Activated CD8-positive, alpha-beta T cell treated with anti-CD3 and anti-CD28 coated beads, Interleukin-2, amount 10 ng/mL, durations not matched to agents 7 days and 5 days (primary cell): ENCODE measurements around the gene LIPG. TPM values are rescaled to one million over a fixed set of nuclear protein-coding genes. Genes with fewer than 3 reads are reported as not detected.

Source experiments
- ATAC-seq: fragments of 150-1000 bp; cut with Tn5 transposase; one replicate; pipeline ENCODE4 v1.10.0; 2021; ENCODE audit warnings: moderate library complexity
- CTCF ChIA-PET: fragments of 350-600 bp; sonication (Branson Sonifier 250); formaldehyde crosslinking; loops from one replicate; lab custom pipeline; 2021; ENCODE audit warnings: antibody characterized with exemption; lab: Charles Lee
- POLR2A ChIA-PET: fragments of 350-600 bp; sonication (Branson Sonifier 250); formaldehyde crosslinking; loops from one replicate; lab custom pipeline; 2021; ENCODE audit warnings: antibody characterized with exemption; lab: Charles Lee
- DNase-seq: peaks from one replicate; pipeline ENCODE4 v3.0.0-alpha.2; 2020
- H3K27ac Mint-ChIP-seq: one replicate; pipeline ENCODE4 v1.8.0; 2021; ENCODE audit warnings: mild to moderate bottlenecking, mixed read lengths
- H3K27me3 Mint-ChIP-seq: one replicate; pipeline ENCODE4 v1.8.0; 2021; ENCODE audit warnings: low read depth, mixed read lengths
- H3K36me3 Mint-ChIP-seq: one replicate; pipeline ENCODE4 v1.8.0; 2021; ENCODE audit warnings: low read depth, mixed read lengths
- H3K4me1 Mint-ChIP-seq: one replicate; pipeline ENCODE4 v1.8.0; 2021; ENCODE audit warnings: low read depth, mixed read lengths
- H3K4me3 Mint-ChIP-seq: one replicate; pipeline ENCODE4 v1.8.0; 2021; ENCODE audit warnings: mild to moderate bottlenecking, mixed read lengths
- H3K9me3 Mint-ChIP-seq: one replicate; pipeline ENCODE4 v1.8.0; 2022; ENCODE audit warnings: mixed read lengths; ENCODE audit not compliant: insufficient read depth
- total RNA-seq, 2 experiments: library from RNA; stranded (reverse); gene quantifications; one replicate each; pipeline ENCODE4 v1.2.3, GENCODE V29; 2021

Gene LIPG
- total RNA-seq, 2 experiments from 2014 or later = 0.11 TPM; not detected in 1

DNA sequence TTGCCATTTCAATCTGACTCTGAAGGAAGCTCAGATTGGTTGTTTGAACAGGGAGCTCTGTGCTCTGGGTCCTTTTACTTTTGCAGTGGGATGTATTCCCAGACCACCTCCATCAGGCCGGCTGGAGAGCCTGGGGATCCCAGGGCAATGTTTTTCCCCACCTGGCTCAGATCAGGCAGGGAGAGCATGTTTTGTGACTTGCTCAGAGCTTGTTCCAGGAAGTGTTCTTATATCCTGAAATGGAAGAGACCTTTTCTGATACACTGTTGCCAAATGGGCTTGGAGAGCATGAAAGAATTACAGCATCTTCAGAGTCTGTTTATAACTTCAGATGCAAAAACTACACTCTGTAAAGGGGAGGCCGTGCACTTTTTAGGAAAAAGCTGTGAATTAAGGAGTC, 56.0 kb downstream of the LIPG start:
- DNase-seq (no peak), ATAC-seq (no peak)
- Mint-ChIP-seq H3K4me1 (no peaks in the 10 kb centered on the region), H3K27me3 (peaks cover 16% of the 10 kb centered on the region), H3K36me3 (no peaks in the 10 kb centered on the region), H3K9me3 (no peaks in the 10 kb centered on the region), H3K4me3 (no peak overlapping the region), H3K27ac (no peak overlapping the region)
- ChIA-PET CTCF (no interaction called here), POLR2A (no interaction called here)

DNA sequence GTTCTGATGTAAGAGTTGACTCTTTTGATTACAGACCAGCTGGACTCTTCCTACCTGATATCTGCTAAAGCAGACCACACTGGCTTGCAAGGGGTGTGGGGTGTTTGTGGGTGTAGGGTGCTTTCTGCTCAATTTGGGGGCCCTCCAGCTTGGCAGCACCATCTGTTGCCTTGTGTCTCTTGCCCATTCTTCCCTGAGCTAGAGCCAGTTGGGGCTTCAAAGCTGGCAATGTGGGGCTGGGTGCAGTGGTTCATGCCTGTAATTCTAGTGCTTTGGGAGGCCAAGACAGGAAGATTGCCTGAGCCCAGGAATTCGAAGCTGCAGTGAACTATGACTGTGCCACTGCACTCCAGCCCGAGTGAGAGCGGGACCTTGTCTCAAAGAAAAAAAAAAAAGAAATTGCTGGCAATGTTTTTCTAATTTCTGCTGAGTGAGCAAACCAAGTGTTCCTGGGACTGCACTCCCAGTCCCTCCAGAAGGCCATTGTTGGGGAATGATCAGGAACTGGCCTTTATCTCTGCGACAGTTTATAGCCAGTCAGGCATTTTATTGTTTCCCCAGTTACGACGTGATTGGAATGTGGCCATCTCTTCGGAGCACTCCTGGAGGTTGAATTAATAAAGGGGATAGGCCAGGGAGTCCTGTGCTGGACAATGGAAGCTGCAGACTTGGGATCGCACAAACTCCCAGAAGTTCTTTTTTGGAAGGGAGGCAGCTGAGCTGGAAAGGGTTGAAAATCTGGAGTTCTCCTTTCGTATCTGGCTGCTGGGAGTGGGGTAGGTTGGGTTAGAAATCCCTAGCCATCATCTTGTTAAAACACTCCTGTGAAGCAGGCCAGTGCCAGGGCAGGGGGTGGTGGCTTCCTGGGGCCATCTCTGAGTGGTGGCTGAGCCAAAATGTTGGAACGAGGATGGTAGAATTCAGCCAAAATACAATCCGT, 57.2 kb downstream of the LIPG start:
- peaks cover 14% of the 10 kb centered on the region for H3K27me3 Mint-ChIP-seq

DNA sequence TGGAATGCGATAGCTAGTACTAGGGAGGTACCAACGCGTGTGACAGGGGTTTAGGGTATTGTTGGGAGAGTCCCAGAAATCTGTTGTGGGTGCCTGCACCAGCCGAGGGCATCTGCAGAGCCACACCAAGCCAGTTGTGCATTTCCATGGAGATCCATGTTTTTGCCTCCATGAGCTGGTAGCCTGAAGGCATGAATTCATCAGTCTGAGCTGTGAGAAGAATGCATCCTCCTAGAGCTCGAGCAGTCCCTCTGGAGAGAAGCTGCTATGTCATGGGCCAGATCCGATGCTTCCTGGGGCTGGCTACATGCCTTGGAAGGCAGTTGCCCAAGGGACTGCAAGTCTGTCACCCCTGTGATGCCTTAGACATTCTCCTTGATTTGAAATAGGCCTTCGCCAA, 57.9 kb downstream of the LIPG start:
- peaks cover 14% of the 10 kb centered on the region for H3K27me3 Mint-ChIP-seq
- DNase-seq (no peak), ATAC-seq (no peak)
- H3K36me3 Mint-ChIP-seq = no peaks in the 10 kb centered on the region
- H3K4me1 Mint-ChIP-seq = no peaks in the 10 kb centered on the region
- no peaks in the 10 kb centered on the region for H3K9me3 Mint-ChIP-seq
- H3K27ac Mint-ChIP-seq = no peak overlapping the region
- H3K4me3 Mint-ChIP-seq = no peak overlapping the region
- POLR2A ChIA-PET = no interaction called here
- CTCF ChIA-PET = no interaction called here

More for the DNA sequence above, 57.2 kb downstream of the LIPG start:
- Mint-ChIP-seq H3K4me3 (no peak overlapping the region), H3K27ac (no peak overlapping the region), H3K9me3 (no peaks in the 10 kb centered on the region), H3K4me1 (no peaks in the 10 kb centered on the region), H3K36me3 (no peaks in the 10 kb centered on the region)
- ATAC-seq = no peak
- no peak for DNase-seq
- ChIA-PET POLR2A (no interaction called here), CTCF (no interaction called here)

DNA sequence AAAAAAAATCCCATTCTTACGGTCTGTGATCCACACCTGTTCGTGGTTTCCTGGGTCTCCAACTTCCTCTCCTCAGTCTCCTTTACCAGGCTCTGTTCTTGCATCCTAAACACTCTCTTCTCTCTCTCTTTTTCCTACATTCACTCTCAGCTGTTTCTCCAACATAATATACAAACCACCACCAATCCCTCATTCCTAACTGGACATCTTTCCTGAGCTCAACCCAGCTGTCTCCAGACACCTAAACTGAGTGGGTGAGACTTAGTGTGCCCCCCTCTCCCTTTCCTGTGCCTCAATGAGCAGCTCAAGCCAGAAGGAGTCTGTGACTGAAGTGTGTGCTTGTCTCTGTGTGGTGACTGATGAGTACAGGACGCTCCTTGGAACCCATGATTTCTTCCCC, 59.4 kb downstream of the LIPG start:
- Mint-ChIP-seq H3K36me3 (no peaks in the 10 kb centered on the region), H3K4me3 (no peak overlapping the region), H3K4me1 (no peaks in the 10 kb centered on the region), H3K9me3 (no peaks in the 10 kb centered on the region), H3K27ac (no peak overlapping the region), H3K27me3 (peaks cover 14% of the 10 kb centered on the region)
- POLR2A ChIA-PET = no interaction called here
- CTCF ChIA-PET = no interaction called here
- ATAC-seq (no peak), DNase-seq (no peak)

DNA sequence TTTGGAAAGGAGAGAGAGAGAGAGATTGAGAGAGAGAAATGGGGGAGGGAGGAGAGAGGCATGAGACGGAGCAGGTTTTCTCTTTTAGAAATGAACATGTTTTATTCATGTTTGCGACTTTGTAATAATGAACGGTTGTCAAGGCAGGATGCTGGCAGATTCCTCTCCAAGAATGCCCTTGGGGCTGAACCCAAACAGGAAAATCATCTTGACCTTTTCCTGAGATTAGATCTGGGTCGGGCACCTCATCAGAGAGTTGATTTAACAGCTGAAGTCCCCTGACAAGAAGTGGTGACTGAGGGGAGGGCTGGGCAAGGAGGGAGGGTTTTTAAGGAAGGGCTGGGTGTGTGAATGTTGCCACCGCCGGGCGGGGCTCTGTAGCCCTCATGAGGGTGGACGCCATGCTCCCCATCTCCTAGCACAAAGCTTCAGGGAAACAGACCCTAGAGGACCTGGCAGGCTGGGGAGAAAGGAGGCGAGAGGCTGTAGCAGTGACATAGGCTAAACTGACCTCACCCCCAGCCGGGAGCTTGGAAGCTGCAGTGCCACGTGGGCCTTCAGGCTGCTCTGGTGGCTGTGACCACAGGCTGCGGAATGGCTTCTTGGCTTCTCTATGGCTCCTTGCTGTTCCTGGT, 60.0 kb downstream of the LIPG start:
- POLR2A ChIA-PET = no interaction called here

DNA sequence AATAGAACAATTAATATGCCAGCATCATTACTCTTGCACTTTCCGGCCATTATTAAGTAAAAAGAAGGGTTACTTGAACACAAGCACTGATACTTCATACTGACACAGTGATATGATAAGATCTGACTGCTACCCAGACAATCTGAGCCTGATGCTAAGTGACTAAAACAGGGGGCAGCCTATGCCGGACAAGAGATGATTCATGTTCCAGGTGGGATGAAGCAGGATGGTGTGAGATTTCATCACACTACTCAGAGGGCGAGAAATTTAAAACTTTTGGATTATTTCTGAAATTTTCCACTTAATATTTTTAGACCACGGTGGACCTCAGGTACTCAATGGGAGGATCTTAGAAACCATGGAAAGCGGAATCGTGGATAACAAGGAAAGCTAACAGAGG, 61.7 kb downstream of the LIPG start:
- Mint-ChIP-seq H3K27ac (no peak overlapping the region), H3K9me3 (no peaks in the 10 kb centered on the region), H3K4me1 (no peaks in the 10 kb centered on the region), H3K27me3 (peaks cover 14% of the 10 kb centered on the region), H3K4me3 (no peak overlapping the region), H3K36me3 (no peaks in the 10 kb centered on the region)
- CTCF ChIA-PET = no interaction called here
- ATAC-seq (no peak), DNase-seq (no peak)
- POLR2A ChIA-PET = no interaction called here

More for the DNA sequence above, 60.0 kb downstream of the LIPG start:
- Mint-ChIP-seq H3K4me1 (no peaks in the 10 kb centered on the region), H3K9me3 (no peaks in the 10 kb centered on the region), H3K27ac (no peak overlapping the region), H3K4me3 (no peak overlapping the region), H3K27me3 (peaks cover 14% of the 10 kb centered on the region), H3K36me3 (no peaks in the 10 kb centered on the region)
- ATAC-seq = no peak
- CTCF ChIA-PET = no interaction called here
- DNase-seq = no peak

DNA sequence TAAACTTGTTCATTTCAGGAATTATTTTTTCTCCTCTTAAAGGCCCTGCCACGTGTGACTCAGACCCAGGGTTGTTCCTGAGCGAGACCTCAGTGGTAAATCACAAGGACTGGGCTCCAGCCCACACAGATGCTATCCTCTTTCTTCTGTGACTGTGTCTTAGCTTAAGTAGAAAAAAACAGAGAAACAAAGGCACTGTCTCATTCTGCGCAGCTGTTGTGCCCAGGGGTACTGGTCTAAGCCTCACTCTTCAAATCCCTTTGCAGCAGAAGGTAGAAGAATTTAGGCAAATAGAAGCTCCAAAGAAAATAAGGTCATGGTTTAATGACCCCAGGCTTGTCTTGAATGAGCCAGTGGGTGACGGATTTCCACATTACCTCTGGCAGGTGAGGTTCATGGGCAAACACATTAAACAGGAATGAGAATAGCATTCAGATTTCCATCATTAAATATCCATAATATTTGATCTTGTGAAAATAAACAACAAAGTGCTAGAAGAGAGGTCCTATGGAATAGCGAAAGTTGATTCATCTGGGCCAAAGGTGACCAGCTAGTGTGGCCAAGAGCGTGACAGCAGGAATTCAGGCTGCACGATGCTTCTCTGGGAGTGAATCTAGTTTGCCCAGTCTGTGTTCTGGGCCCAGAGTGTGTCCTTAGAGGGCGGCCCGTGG, 63.3 kb downstream of the LIPG start:
- Mint-ChIP-seq H3K9me3 (no peaks in the 10 kb centered on the region), H3K27me3 (peaks cover 14% of the 10 kb centered on the region), H3K4me1 (no peaks in the 10 kb centered on the region), H3K27ac (no peak overlapping the region), H3K36me3 (no peaks in the 10 kb centered on the region), H3K4me3 (no peak overlapping the region)
- ATAC-seq (no peak), DNase-seq (no peak)
- ChIA-PET CTCF (no interaction called here), POLR2A (no interaction called here)

DNA sequence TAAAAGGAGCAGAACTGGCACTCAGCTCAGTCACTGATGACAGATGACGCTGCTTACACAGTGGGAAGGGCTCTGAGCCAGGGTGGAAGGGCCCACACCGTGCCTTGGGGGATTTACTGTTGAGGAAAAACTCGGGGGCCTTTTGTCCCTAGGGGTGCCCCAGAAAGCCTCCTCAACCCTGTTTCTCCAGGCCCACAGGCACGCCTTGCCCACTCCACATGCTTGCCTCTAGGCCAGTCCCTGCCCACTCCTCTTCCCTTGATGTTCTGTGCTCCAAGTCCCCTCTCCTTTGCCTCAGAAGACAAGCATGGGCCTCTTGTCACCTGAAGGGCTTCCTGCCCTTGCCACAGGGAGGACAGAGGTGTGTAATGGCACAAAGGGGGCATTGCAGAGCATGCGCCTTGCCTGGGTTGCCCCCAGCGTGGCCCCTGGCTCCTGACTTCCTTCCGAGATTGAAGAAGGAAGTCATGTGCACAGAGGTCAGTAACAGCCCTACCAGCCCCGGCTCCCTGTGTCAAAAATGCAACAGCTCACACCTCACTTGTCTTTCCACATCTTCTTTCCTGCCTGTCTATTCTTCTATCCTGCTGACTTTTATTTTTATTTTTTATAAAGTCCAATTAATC, 65.1 kb downstream of the LIPG start:
- Mint-ChIP-seq H3K4me3 (no peak overlapping the region), H3K27ac (no peak overlapping the region), H3K9me3 (no peaks in the 10 kb centered on the region), H3K27me3 (peaks cover 6% of the 10 kb centered on the region), H3K36me3 (no peaks in the 10 kb centered on the region), H3K4me1 (no peaks in the 10 kb centered on the region)
- ChIA-PET CTCF (no interaction called here), POLR2A (no interaction called here)
- DNase-seq = no peak
- ATAC-seq = no peak

DNA sequence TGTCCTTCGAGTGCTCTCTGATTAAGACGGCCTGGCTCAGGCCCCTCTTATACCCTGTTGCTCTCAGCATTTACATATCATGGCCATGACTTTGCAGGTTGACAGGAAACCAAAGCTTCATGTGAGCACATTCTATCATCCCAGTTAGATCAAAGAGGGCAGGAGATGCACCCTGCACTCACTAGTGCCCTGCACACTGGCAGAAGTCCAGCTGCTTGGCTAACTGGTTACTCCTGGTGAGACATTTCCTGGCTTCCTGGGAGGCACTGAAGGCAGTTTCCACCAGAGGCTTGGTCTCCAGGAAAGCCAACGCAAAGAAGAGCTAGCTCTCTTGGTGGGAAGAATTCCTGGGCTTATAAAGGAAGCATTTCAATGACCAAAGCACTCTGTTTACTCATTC, 66.3 kb downstream of the LIPG start:
- ChIA-PET CTCF (no interaction called here), POLR2A (no interaction called here)
- no peaks in the 10 kb centered on the region for H3K4me1 Mint-ChIP-seq
- no peak overlapping the region for H3K4me3 Mint-ChIP-seq
- no peak for DNase-seq
- H3K36me3 Mint-ChIP-seq = no peaks in the 10 kb centered on the region
- H3K27me3 Mint-ChIP-seq = peaks cover 4% of the 10 kb centered on the region
- no peak for ATAC-seq
- H3K9me3 Mint-ChIP-seq = no peaks in the 10 kb centered on the region
- H3K27ac Mint-ChIP-seq = no peak overlapping the region

DNA sequence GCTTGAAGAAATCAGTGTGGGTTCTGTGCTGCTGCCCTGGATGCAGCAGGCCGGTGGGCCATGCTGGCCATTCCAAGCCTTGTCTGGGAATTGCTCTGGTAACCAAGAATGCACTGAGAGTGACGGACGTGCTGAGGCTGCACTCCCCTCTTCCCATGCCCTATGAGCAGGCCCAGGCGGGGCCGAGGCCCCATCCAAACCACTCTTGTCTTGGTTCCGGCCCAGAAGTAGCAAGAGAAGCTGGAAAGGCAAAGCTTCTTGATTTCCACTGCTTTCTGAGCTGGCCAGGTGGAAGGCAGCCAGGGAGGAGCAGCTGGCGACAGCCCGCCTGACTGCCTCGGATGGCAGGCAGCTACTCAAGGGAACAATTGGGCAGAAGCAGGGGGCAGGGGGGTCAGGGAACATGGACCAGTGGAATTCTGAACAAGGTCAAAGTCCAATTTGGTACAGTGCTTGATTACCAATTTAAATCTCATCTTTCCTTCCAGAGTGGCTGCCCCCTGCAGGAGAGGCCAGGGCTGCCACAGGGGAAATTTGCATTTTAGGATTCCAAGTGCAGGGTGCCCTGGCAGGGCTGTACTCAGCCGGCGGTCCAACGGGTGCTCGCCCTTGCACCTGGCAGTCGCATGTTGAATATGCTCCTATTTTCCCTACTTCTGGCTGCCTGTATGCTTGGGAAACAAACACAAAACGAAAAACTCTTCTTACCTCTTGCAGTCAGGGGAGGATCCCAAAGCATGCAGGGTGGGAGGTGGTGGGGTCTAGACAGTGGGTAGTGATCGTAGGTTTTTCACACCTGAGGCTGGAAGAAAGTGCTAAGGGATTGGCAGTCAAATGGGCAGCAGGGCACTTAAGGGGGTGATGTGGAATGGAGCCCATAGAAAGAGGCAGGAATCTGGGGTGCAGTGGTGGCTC, 67.3 kb downstream of the LIPG start:
- no peaks in the 10 kb centered on the region for H3K36me3 Mint-ChIP-seq
- ChIA-PET POLR2A (interaction anchor here (0.6 kb wide), 1 partner anchor 85 kb away, joined by 3 read pairs; no protein-coding TSS in a partner anchor), CTCF (no interaction called here)
- H3K9me3 Mint-ChIP-seq = no peaks in the 10 kb centered on the region
- H3K4me1 Mint-ChIP-seq = no peaks in the 10 kb centered on the region
- peaks cover 8% of the 10 kb centered on the region for H3K27me3 Mint-ChIP-seq
- no peak for DNase-seq
- no peak overlapping the region for H3K27ac Mint-ChIP-seq
- ATAC-seq = no peak
- H3K4me3 Mint-ChIP-seq = no peak overlapping the region

DNA sequence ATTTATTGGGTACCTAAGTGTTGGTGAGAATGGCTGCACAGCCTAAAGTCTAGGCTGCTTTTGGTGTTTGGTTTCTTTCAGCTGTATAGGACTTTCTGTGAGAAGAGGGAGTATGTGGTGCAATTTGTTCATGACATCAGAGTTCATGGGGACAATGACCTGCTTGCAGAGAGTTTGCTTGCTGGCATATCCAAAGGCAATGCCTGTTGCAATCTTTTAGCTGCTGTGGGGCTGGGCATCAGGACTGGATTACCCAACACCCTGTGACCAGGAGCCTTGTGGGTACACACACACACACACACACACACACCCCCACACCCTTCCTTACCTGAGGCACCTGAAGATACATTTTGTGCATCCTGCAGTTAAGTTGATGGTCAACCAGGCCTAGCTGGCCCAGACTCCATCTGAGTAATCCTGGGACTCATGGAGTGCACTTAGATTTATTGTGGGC, 68.4 kb downstream of the LIPG start:
- Mint-ChIP-seq H3K9me3 (no peaks in the 10 kb centered on the region), H3K27ac (no peak overlapping the region), H3K4me3 (no peak overlapping the region), H3K36me3 (no peaks in the 10 kb centered on the region), H3K27me3 (peaks cover 14% of the 10 kb centered on the region), H3K4me1 (no peaks in the 10 kb centered on the region)
- ChIA-PET CTCF (no interaction called here), POLR2A (no interaction called here)
- ATAC-seq = no peak
- DNase-seq = no peak
